Liver (tissue), 9 donors: ENCODE data around the gene ACO2. TPM values are rescaled to one million over a fixed set of nuclear protein-coding genes. Genes with fewer than 3 reads are reported as not detected.
A peak's percentile ranks its signal among the peaks of the same experiment; 100 is the strongest.

ENCODE experiments used
- DNase-seq: peaks from one replicate; pipeline ENCODE4 v3.0.0-alpha.2; 2017; ENCODE audit warnings: low spot score
- H3K27ac ChIP-seq, 2 donors: one replicate each; pipeline ENCODE4 v1.7.0; 2013; ENCODE audit warnings: inconsistent platforms in 2 of 2, low read length in 2 of 2, control low read depth in 1 of 2, low read depth in 1 of 2, mild to moderate bottlenecking in 1 of 2
- H3K27me3 ChIP-seq, 4 donors: one replicate each; pipeline versions ENCODE4 v1.6.1 to v1.7.0; 2013; ENCODE audit warnings: low read length in 3 of 4, inconsistent platforms in 1 of 4, mild to moderate bottlenecking in 1 of 4, moderate library complexity in 1 of 4; ENCODE audit not compliant: control insufficient read depth in 4 of 4, insufficient read depth in 4 of 4
- H3K36me3 ChIP-seq, 4 donors: one replicate each; pipeline versions ENCODE4 v1.6.1 to v1.7.0; 2013; ENCODE audit warnings: low read length in 3 of 4, mild to moderate bottlenecking in 3 of 4, low read depth in 1 of 4, moderate library complexity in 1 of 4; ENCODE audit not compliant: control insufficient read depth in 4 of 4, insufficient read depth in 3 of 4
- H3K4me1 ChIP-seq, 4 donors: one replicate each; pipeline versions ENCODE4 v1.6.1 to v1.7.0; 2013; ENCODE audit warnings: low read length in 3 of 4, mild to moderate bottlenecking in 3 of 4, moderate library complexity in 1 of 4; ENCODE audit not compliant: control insufficient read depth in 4 of 4, insufficient read depth in 4 of 4
- H3K4me3 ChIP-seq, 3 donors: one replicate each; pipeline versions ENCODE4 v1.6.1 to v1.7.0; 2013; ENCODE audit warnings: low read length in 3 of 3, control low read depth in 1 of 3, low read depth in 1 of 3, mild to moderate bottlenecking in 1 of 3
- H3K9ac ChIP-seq, 2 donors: one replicate each; pipeline ENCODE4 v1.7.0; 2013; ENCODE audit warnings: low read length in 2 of 2, mild to moderate bottlenecking in 2 of 2, moderate library complexity in 2 of 2, control low read depth in 1 of 2, low read depth in 1 of 2
- H3K9me3 ChIP-seq, 4 donors: one replicate each; pipeline versions ENCODE4 v1.6.1 to v1.7.0; 2013; ENCODE audit warnings: low read length in 3 of 4; ENCODE audit not compliant: control insufficient read depth in 4 of 4
- EGR1 ChIP-seq, 2 donors: IDR thresholded peaks; 2 replicates each; pipeline ENCODE4 v1.6.1; 2016 to 2018; ENCODE audit warnings: antibody characterized with exemption in 2 of 2, low read depth in 2 of 2
- FOXA1 ChIP-seq: IDR thresholded peaks from 2 replicates; pipeline ENCODE4 v1.6.1; 2016; ENCODE audit warnings: antibody characterized with exemption
- FOXA2 ChIP-seq: IDR thresholded peaks from 2 replicates; pipeline ENCODE4 v1.6.1; 2016; ENCODE audit warnings: antibody characterized with exemption
- GABPA ChIP-seq, 2 donors: IDR thresholded peaks in 1 of 2; conservative IDR thresholded peaks in 1 of 2; 2 replicates each; pipeline ENCODE4 v1.6.1; 2016; ENCODE audit warnings: antibody characterized with exemption in 2 of 2, mild to moderate bottlenecking in 1 of 2, moderate library complexity in 1 of 2
- HNF4A ChIP-seq, 2 donors: conservative IDR thresholded peaks; 2 replicates each; pipeline ENCODE4 v1.6.1; 2016; ENCODE audit warnings: antibody characterized with exemption in 2 of 2, mild to moderate bottlenecking in 2 of 2
- HNF4G ChIP-seq: IDR thresholded peaks from 2 replicates; pipeline ENCODE4 v1.6.1; 2016; ENCODE audit warnings: antibody characterized with exemption
- JUND ChIP-seq, 2 donors: IDR thresholded peaks; 2 replicates each; pipeline ENCODE4 v1.6.1; 2016; ENCODE audit warnings: antibody characterized with exemption in 2 of 2
- NR2F2 ChIP-seq: IDR thresholded peaks from 2 replicates; pipeline ENCODE4 v1.6.1; 2016; ENCODE audit warnings: antibody characterized with exemption
- RAD21 ChIP-seq, 2 donors: IDR thresholded peaks; 2 replicates each; pipeline ENCODE4 v1.6.1; 2016; ENCODE audit warnings: antibody characterized with exemption in 2 of 2, mild to moderate bottlenecking in 2 of 2
- REST ChIP-seq: IDR thresholded peaks from 2 replicates; pipeline ENCODE4 v1.6.1; 2016; ENCODE audit warnings: antibody characterized with exemption, mild to moderate bottlenecking
- SP1 ChIP-seq: IDR thresholded peaks from 2 replicates; pipeline ENCODE4 v1.6.1; 2018; ENCODE audit warnings: antibody characterized with exemption, mild to moderate bottlenecking
- TAF1 ChIP-seq: conservative IDR thresholded peaks from 2 replicates; pipeline ENCODE4 v1.6.1; 2016; ENCODE audit warnings: antibody characterized with exemption, mild to moderate bottlenecking
- YY1 ChIP-seq: IDR thresholded peaks from 2 replicates; pipeline ENCODE4 v1.6.1; 2016; ENCODE audit warnings: antibody characterized with exemption, mild to moderate bottlenecking
- ZBTB33 ChIP-seq: IDR thresholded peaks from 2 replicates; pipeline ENCODE4 v1.6.1; 2016; ENCODE audit warnings: antibody characterized with exemption
- WGBS: extraction: QIAGEN DNeasy Blood & Tissue Kit; methylation state at CpG from one replicate; pipeline ENCODE4 v1.1.7; 2013; 5-methylcytosine and 5-hydroxymethylcytosine counted together
- polyA plus RNA-seq, 2 donors: library from polyadenylated mRNA; stranded (reverse) in 1 of 2; unstranded in 1 of 2; fragments of 200-250 nt in 1 of 2; fragments of >200 nt in 1 of 2; fragmentation: Nextera tagmentation in 1 of 2; extraction: Ambion mirVana in 1 of 2; gene quantifications; one replicate each; pipeline versions ENCODE4 v1.2.1 to v1.2.3, GENCODE V29; 2013 to 2015
- total RNA-seq, 2 donors: library from RNA; depleted of rRNA; stranded (reverse); fragments of >200 nt; gene quantifications; one replicate each; pipeline ENCODE4 v1.2.3, GENCODE V29; 2014
- TF ChIP-seq, protein P1 (sequence below): fragments of 150-350 bp; IDR thresholded peaks from 2 replicates; pipeline ENCODE4 v1.5.1; 2017; ENCODE audit warnings: improper control_type of control experiment, low read depth, low read length; ENCODE audit not compliant: missing input control
- donor health status: healthy.
- donor health status: healthy.
- donor health status: healthy.
- donor health status: healthy.
- donor health status: healthy.

Gene ACO2
- total and polyA plus RNA-seq, 4 donors, result 45.3 to 76.1 (median 68.9) TPM

DNA sequence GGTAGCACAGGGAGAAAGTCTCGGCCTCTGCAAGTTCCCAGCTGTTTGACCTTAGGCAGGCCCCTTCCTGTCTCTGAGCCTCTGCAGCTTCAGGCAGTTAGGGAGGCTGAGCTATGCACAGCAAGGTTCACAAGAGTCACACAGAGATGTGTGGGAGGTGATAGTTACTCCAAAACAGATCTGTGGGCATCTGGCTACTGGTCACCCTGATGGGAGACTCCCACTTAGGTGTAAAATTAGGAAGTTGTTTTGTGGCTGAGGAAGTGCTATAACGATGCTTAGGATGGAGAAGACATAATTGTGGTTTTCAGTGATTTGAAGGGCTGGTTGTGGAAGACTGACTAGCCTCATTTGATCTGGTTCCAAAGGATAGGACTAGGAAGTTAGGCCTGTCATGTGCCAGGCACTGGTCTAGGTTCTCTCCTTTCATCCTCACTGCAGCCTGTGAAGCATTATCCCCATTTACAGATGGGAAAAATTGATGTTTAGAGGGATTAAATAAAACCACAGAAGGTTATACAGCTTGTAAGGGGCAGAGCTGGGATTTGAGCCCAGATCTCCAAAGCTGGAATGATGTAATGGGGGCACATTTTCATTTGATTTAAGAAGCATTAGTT lies 13.5 kb downstream of the ACO2 start (continued):
- TF ChIP-seq FOXA1 (no peak), NR2F2 (no peak), JUND (IDR thresholded peaks at IDR 0.05) (no peak)
- TF ChIP-seq, protein P1, sequence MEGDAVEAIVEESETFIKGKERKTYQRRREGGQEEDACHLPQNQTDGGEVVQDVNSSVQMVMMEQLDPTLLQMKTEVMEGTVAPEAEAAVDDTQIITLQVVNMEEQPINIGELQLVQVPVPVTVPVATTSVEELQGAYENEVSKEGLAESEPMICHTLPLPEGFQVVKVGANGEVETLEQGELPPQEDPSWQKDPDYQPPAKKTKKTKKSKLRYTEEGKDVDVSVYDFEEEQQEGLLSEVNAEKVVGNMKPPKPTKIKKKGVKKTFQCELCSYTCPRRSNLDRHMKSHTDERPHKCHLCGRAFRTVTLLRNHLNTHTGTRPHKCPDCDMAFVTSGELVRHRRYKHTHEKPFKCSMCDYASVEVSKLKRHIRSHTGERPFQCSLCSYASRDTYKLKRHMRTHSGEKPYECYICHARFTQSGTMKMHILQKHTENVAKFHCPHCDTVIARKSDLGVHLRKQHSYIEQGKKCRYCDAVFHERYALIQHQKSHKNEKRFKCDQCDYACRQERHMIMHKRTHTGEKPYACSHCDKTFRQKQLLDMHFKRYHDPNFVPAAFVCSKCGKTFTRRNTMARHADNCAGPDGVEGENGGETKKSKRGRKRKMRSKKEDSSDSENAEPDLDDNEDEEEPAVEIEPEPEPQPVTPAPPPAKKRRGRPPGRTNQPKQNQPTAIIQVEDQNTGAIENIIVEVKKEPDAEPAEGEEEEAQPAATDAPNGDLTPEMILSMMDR, result no peak

GRCh38 chr22:41485033-41485432 lies 16.1 kb downstream of the ACO2 start:
- Histone ChIP-seq H3K27me3 (no peaks in the 10 kb centered on the region), H3K27ac (no peak overlapping the region), H3K9me3 (no peaks in the 10 kb centered on the region), H3K9ac (no peak overlapping the region), H3K4me3 (no peak overlapping the region), H3K36me3 (no peaks in the 10 kb centered on the region), H3K4me1 (peaks cover 0 to 23% (median 19%) of the 10 kb centered on the region in 4 donors)
- 69% methylated on average over 7 of the region's 7 CpGs for WGBS
- DNase-seq, result no peak
- TF ChIP-seq NR2F2 (no peak), FOXA2 (no peak), FOXA1 (no peak), GABPA (IDR thresholded peaks at IDR 0.05 in 1 of 2, conservative IDR thresholded peaks at IDR 0.05 in 1 of 2) (no peak), EGR1 (IDR thresholded peaks at IDR 0.05; ENCODE audit: low read depth in 2 of 2) (no peak)

DNA sequence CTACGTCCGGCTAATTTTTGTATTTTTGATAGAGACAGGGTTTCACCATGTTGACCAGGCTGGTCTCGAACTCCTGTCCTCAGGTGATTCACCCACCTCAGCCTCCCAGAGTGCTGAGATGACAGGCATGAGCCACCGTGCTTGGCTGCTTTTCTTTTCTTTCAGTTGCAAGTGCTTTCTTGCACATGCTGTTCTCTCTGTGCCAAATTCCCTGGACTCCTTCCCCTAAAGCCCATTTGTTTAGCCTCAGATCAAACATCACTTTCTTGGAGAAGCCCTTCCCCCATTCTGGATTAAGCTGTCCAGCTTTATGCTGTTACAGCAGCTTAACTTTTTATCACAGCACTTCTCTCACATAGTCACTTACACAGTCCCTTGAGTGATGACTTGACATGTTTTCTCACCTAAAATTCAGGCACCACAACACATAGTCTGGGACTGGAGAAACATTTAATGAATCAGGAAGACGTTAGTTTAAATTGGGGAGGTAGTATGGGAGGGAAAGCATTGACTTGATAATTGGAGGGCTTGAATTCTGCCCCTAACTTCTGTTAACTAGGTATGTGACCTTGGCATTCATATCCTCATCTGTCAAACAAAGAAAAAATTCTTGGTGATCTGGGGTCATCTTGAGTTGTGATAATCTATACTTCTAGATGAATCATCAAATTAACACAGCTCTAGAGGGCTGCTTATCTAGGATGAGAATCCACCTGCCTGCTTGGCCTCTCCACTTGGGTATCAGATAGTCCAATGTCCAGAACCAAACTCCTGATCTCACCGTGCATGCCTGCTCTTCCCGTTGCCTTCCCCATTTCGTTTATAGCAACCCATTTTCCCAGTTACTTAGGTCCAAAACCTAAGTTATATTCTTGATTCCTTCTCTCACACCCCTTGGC lies 18.4 kb downstream of the ACO2 start:
- no peak for DNase-seq
- Histone ChIP-seq H3K27me3 (no peaks in the 10 kb centered on the region), H3K4me3 (no peak overlapping the region), H3K9me3 (no peaks in the 10 kb centered on the region), H3K9ac (no peak overlapping the region), H3K27ac (no peak overlapping the region), H3K4me1 (peaks cover 2 to 24% (median 14%) of the 10 kb centered on the region in 4 donors), H3K36me3 (no peaks in the 10 kb centered on the region)
- TF ChIP-seq HNF4G, result peak; percentile 12
- no peak for TF ChIP-seq TAF1
- TF ChIP-seq HNF4A (conservative IDR thresholded peaks at IDR 0.05), result peak in 1 of 2 donors; percentile 22
- 82% methylated on average over 8 of the region's 8 CpGs for WGBS

DNA sequence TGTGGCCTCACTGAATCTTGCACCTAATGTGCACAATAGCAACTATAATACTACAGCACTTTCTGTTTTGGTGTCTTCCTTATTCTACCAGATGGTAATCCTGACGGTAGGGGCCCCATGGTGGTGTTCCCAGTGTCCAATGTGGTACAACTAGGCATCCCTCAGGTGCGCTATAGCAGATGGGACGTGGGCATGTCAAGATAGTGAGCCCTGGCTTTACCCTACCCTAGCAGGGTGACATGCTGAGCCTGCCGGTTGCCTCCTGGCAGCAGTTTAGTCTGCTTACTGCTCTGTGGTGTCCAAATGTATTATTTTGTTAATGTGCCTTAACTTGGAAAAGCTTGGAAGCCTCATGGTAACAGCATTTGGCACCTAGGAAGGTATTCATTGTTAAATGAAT lies 19.2 kb downstream of the ACO2 start:
- Histone ChIP-seq H3K9me3 (no peaks in the 10 kb centered on the region), H3K27me3 (no peaks in the 10 kb centered on the region), H3K4me3 (no peak overlapping the region), H3K9ac (no peak overlapping the region), H3K27ac (no peak overlapping the region), H3K4me1 (peaks cover 2 to 21% (median 14%) of the 10 kb centered on the region in 4 donors), H3K36me3 (no peaks in the 10 kb centered on the region)
- no peak for DNase-seq
- 92% methylated on average over 4 of the region's 4 CpGs for WGBS
- no peak for TF ChIP-seq ZBTB33
- no peak for TF ChIP-seq REST
- no peak for TF ChIP-seq FOXA2
- TF ChIP-seq YY1, result no peak
- TF ChIP-seq, protein P1, result no peak
- TF ChIP-seq HNF4A (conservative IDR thresholded peaks at IDR 0.05), result no peak
- TF ChIP-seq FOXA1, result no peak
- no peak for TF ChIP-seq RAD21 (IDR thresholded peaks at IDR 0.05)
- TF ChIP-seq SP1, result no peak
- TF ChIP-seq JUND (IDR thresholded peaks at IDR 0.05), result no peak
